HFF-Myc (cell line): ENCODE data around the gene SIN3B.

ENCODE experiments used
- DNase-seq: peaks from one replicate; pipeline ENCODE4 v3.0.0-alpha.2; 2011; ENCODE audit warnings: low read depth; ENCODE audit errors: extremely low read depth
- H3K4me3 ChIP-seq: replicated peaks from 2 replicates; pipeline ENCODE4 v1.5.1; 2011; ENCODE audit warnings: low read depth, mild to moderate bottlenecking, control low read depth, low read length
- TF ChIP-seq, protein P1 (sequence below): IDR thresholded peaks from 2 replicates; pipeline ENCODE4 v1.5.1; 2012; ENCODE audit warnings: mild to moderate bottlenecking, low read depth, low read length, control low read depth; ENCODE audit errors: missing control alignments

The SIN3B gene

DNA sequence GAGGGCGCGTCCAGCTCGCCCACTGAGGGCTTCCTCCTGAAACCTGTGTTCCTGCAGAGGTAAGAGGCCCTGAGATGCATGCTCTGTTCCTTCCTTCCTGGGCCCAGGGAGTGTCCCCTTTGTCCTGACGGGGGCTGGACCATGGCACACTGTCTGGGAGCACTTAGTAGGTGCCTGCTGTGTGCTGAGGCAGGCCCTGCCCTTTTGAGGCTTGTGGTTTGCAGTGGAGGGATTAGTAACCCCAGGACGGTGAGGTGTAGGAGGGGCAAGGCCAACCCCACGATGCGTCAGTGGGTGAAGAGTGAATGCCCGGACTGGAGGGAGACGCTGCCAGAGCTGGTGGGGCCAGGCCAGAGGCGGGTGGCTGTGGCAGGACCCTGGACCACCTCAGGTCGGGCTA, 48.4 kb downstream of the SIN3B start:
- no peak for DNase-seq
- H3K4me3 ChIP-seq: no peak overlapping the region
- TF ChIP-seq, protein P1, sequence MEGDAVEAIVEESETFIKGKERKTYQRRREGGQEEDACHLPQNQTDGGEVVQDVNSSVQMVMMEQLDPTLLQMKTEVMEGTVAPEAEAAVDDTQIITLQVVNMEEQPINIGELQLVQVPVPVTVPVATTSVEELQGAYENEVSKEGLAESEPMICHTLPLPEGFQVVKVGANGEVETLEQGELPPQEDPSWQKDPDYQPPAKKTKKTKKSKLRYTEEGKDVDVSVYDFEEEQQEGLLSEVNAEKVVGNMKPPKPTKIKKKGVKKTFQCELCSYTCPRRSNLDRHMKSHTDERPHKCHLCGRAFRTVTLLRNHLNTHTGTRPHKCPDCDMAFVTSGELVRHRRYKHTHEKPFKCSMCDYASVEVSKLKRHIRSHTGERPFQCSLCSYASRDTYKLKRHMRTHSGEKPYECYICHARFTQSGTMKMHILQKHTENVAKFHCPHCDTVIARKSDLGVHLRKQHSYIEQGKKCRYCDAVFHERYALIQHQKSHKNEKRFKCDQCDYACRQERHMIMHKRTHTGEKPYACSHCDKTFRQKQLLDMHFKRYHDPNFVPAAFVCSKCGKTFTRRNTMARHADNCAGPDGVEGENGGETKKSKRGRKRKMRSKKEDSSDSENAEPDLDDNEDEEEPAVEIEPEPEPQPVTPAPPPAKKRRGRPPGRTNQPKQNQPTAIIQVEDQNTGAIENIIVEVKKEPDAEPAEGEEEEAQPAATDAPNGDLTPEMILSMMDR: no peak

- DNase-seq: no peak
- TF ChIP-seq, protein P1: no peak
These were observed 49.2 kb downstream of the SIN3B start for GRCh38 chr19:16878181-16878965.

DNA sequence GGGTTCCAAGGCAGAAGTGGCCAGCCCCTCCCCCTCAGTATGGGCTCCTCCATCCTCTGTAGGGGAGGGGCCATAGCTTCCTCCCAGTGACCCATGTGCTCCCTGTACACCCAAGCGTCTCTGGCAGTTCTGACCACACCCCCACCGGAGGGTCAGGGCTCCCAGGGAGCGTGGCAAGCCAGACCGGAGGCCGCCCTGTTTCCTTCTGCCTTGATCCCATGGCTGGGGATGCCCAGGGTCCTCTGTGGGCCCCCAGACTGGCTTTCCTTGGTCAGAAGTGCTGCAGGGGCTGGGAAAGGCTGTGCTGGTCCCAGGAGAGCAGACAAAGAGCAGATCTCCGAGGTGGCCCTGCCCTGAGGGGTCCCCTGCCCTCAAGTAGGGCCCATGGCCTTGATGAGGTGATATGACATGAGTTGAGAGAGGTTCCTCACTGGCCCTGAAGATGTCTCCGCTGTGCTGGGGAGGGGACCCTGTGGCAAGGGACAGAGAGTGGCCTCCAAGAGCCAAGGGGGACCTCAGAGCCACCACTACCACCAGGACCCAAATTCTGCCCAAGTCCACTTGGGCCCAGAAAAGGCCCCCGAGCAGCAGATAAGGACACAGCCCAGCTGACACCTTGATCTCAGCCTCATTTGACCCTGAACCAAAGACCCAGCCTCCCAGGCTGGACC, 51.8 kb downstream of the SIN3B start:
- H3K4me3 ChIP-seq: no peak overlapping the region
- DNase-seq: no peak
- TF ChIP-seq, protein P1: no peak

More at GRCh38 chr19:16878181-16878965, 49.2 kb downstream of the SIN3B start:
- no peak overlapping the region for H3K4me3 ChIP-seq

- TF ChIP-seq, protein P1: no peak
- no peak overlapping the region for H3K4me3 ChIP-seq
- no peak for DNase-seq
These were observed 52.9 kb downstream of the SIN3B start for GRCh38 chr19:16882146-16882545.

- H3K4me3 ChIP-seq: no peak overlapping the region
- TF ChIP-seq, protein P1: no peak
- no peak for DNase-seq
These were observed 54.3 kb downstream of the SIN3B start for GRCh38 chr19:16883522-16883921.

GRCh38 chr19:16885166-16885565, 56.0 kb downstream of the SIN3B start:
- TF ChIP-seq, protein P1: no peak

More at GRCh38 chr19:16885166-16885565, 56.0 kb downstream of the SIN3B start:
- H3K4me3 ChIP-seq: no peak overlapping the region
- no peak for DNase-seq
